B cell (primary cell): ENCODE measurements around the gene AMDHD2. TPM values are rescaled to one million over a fixed set of nuclear protein-coding genes. Genes with fewer than 3 reads are reported as not detected.

Experiments used
- ATAC-seq: fragments of 200-7000 bp; cut with Tn5 transposase; one replicate; pipeline ENCODE4 v1.10.0; 2021; ENCODE audit warnings: low read depth, mild to moderate bottlenecking, moderate number of reproducible peaks, moderate library complexity
- CTCF ChIA-PET: fragments of 350-600 bp; sonication (Branson Sonifier 250); formaldehyde crosslinking; loops from one replicate; lab custom pipeline; 2021; ENCODE audit warnings: antibody characterized with exemption, inconsistent platforms; lab: Charles Lee
- POLR2A ChIA-PET: fragments of 350-600 bp; sonication (Branson Sonifier 250); formaldehyde crosslinking; loops from one replicate; lab custom pipeline; 2021; ENCODE audit warnings: antibody characterized with exemption; lab: Charles Lee
- DNase-seq: peaks from one replicate; pipeline ENCODE4 v3.0.0; 2013
- H2AFZ ChIP-seq: 2 replicates; pipeline ENCODE4 v1.6.1; 2012; ENCODE audit warnings: mild to moderate bottlenecking, low read depth, low read length; ENCODE audit not compliant: insufficient read depth, poor library complexity, severe bottlenecking
- H3K27ac ChIP-seq, 2 donors: 1 replicate in 1 of 2; 2 replicates in 1 of 2; pipeline ENCODE4 v1.5.1; 2012 to 2013; ENCODE audit warnings: low read length in 2 of 2, mild to moderate bottlenecking in 2 of 2, moderate library complexity in 1 of 2
- H3K27me3 ChIP-seq, 4 experiments: fragments of 200-600 bp in 1 of 4; sonication (generic) in 1 of 4; replicated peaks in 1 of 4; 1 replicate in 2 of 4; 2 replicates in 2 of 4; pipeline versions ENCODE4 v1.6.1 to v1.7.0; 2013 to 2016; ENCODE audit warnings: low read length in 3 of 4, mild to moderate bottlenecking in 2 of 4, mixed read lengths in 1 of 4, moderate library complexity in 1 of 4; ENCODE audit not compliant: insufficient read depth in 4 of 4, control insufficient read depth in 3 of 4; ENCODE audit errors: control extremely low read depth in 1 of 4
- H3K36me3 ChIP-seq, 2 experiments: replicated peaks in 1 of 2; 1 replicate in 1 of 2; 2 replicates in 1 of 2; pipeline versions ENCODE4 v1.6.1 to v1.7.1; 2013; ENCODE audit warnings: low read length in 1 of 2; ENCODE audit not compliant: insufficient read depth in 2 of 2, control insufficient read depth in 1 of 2; ENCODE audit errors: control extremely low read depth in 1 of 2, extremely low read depth in 1 of 2
- H3K4me1 ChIP-seq, 2 donors: fragments of 200-600 bp in 1 of 2; sonication (generic) in 1 of 2; 1 replicate in 1 of 2; 2 replicates in 1 of 2; pipeline versions ENCODE4 v1.5.1 to v1.6.1; 2013 to 2017; ENCODE audit warnings: low read length in 2 of 2; ENCODE audit not compliant: control insufficient read depth in 2 of 2, insufficient read depth in 2 of 2
- H3K4me2 ChIP-seq: replicated peaks from 2 replicates; pipeline ENCODE3; 2012; ENCODE audit warnings: mild to moderate bottlenecking, low read depth, low read length; ENCODE audit not compliant: poor library complexity, severe bottlenecking
- H3K4me3 ChIP-seq, 5 experiments: fragments of 200-600 bp in 1 of 5; sonication (generic) in 1 of 5; 1 replicate in 3 of 5; 2 replicates in 2 of 5; pipeline versions ENCODE4 v1.5.1 to v1.7.0; 2011 to 2016; ENCODE audit warnings: low read length in 4 of 5, mild to moderate bottlenecking in 4 of 5, low read depth in 2 of 5, control low read depth in 1 of 5, moderate library complexity in 1 of 5; ENCODE audit not compliant: insufficient read depth in 1 of 5; ENCODE audit errors: control extremely low read depth in 1 of 5, extremely low read depth in 1 of 5
- H3K79me2 ChIP-seq: fragments of 200-600 bp; sonication (generic); one replicate; pipeline ENCODE4 v1.6.0; 2016; ENCODE audit warnings: low read length; ENCODE audit not compliant: control insufficient read depth, insufficient read depth
- H3K9ac ChIP-seq: fragments of 200-600 bp; sonication (generic); 2 replicates; pipeline ENCODE4 v1.6.1; 2017; ENCODE audit warnings: mild to moderate bottlenecking, low read length, moderate library complexity
- H3K9me3 ChIP-seq, 3 donors: one replicate each; pipeline versions ENCODE4 v1.6.1 to v1.7.1; 2013; ENCODE audit warnings: low read length in 2 of 3; ENCODE audit not compliant: control insufficient read depth in 2 of 3, insufficient read depth in 1 of 3; ENCODE audit errors: control extremely low read depth in 1 of 3
- H4K20me1 ChIP-seq: 2 replicates; pipeline ENCODE4 v1.6.0; 2012; ENCODE audit warnings: mild to moderate bottlenecking, low read length; ENCODE audit not compliant: insufficient read depth, control insufficient read depth, poor library complexity, severe bottlenecking
- H3K27ac Mint-ChIP-seq: one replicate; pipeline ENCODE4 v1.8.0; 2021; ENCODE audit warnings: mixed read lengths
- H3K27me3 Mint-ChIP-seq: one replicate; pipeline ENCODE4 v1.8.0; 2021; ENCODE audit warnings: mixed read lengths
- H3K4me1 Mint-ChIP-seq: one replicate; pipeline ENCODE4 v1.8.0; 2021; ENCODE audit warnings: mixed read lengths
- H3K4me3 Mint-ChIP-seq: one replicate; pipeline ENCODE4 v1.8.0; 2021; ENCODE audit warnings: mixed read lengths
- H3K9me3 Mint-ChIP-seq: one replicate; pipeline ENCODE4 v1.8.0; 2022; ENCODE audit warnings: mixed read lengths; ENCODE audit not compliant: insufficient read depth
- EZH2 ChIP-seq: IDR thresholded peaks from 2 replicates; pipeline ENCODE4 v1.6.1; 2012; ENCODE audit warnings: borderline replicate concordance, low read depth, mild to moderate bottlenecking, moderate library complexity, low read length; ENCODE audit not compliant: insufficient read depth, poor library complexity, severe bottlenecking
- WGBS: methylation state at CpG from one replicate; pipeline ENCODE4 v1.1.5; 2013; ENCODE audit warnings: missing lambda C conversion rate; ENCODE audit not compliant: insufficient coverage; 5-methylcytosine and 5-hydroxymethylcytosine counted together
- intact Hi-C: fragments of 100-400 bp; cut with micrococcal nuclease; formaldehyde crosslinking; loops from one replicate; pipeline ENCODE4 v1.10.0; 2022
- polyA plus RNA-seq: library from polyadenylated mRNA; depleted of rRNA; stranded (reverse); fragments of >200 nt; gene quantifications from 2 replicates; pipeline ENCODE4 v1.2.3, GENCODE V29; 2012
- total RNA-seq, 2 donors: library from RNA; stranded (reverse); fragments of 120-200 nt in 1 of 2; gene quantifications; 1 replicate in 1 of 2; 2 replicates in 1 of 2; pipeline versions ENCODE4 v1.2.3 to v1.2.4, GENCODE V29; 2013 to 2022
- TF ChIP-seq, protein P1 (sequence below): fragments of 200-600 bp; IDR thresholded peaks from one replicate; pipeline ENCODE4 v1.8.0; 2022; ENCODE audit warnings: antibody characterized with exemption, mild to moderate bottlenecking

The AMDHD2 gene
- total and polyA plus RNA-seq, 2 donors (not counting 1 experiment from before 2014, with no cell fraction given): 133 to 209 TPM

DNA sequence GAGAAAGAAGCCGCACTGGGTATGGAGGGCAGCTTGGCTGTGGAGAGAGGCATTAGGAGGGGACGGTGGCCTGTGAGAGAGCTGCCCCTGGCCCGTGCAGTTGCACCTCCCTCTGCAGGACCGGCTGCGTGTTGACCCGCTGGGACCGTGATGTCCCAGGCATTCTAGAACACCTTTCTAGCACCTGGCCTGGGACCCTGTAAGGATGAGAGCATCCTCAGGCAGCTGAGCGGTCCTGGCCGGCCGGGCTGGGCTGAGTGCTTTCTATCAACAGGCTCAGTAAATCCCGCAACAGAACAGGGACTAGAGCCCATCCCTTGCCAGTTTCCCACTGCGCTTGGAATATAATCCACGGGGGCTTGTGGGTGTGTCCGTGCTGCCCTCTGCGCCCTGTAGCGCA is 30.6 kb upstream of the AMDHD2 start:
- ChIA-PET CTCF (interaction anchor here (1.3 to 4.8 kb wide), 2 partner anchors 30 to 295 kb away, joined by 3 to 28 read pairs; partner anchors contain the start of gene AMDHD2), POLR2A (no interaction called here)
- Histone ChIP-seq H2AFZ (no peak overlapping the region), H4K20me1 (no peaks in the 10 kb centered on the region), H3K27ac (no peak overlapping the region), H3K4me3 (no peak overlapping the region), H3K4me2 (no peak overlapping the region), H3K79me2 (peaks cover 49% of the 10 kb centered on the region), H3K27me3 (no peaks in the 10 kb centered on the region), H3K4me1 (peaks cover 24 to 26% of the 10 kb centered on the region in 2 donors), H3K9ac (no peak overlapping the region), H3K36me3 (peaks cover 0 to 3% of the 10 kb centered on the region in 2 experiments), H3K9me3 (no peaks in the 10 kb centered on the region)
- Mint-ChIP-seq H3K27me3 (no peaks in the 10 kb centered on the region), H3K4me3 (no peak overlapping the region), H3K27ac (no peak overlapping the region), H3K4me1 (peaks cover 19% of the 10 kb centered on the region), H3K9me3 (no peaks in the 10 kb centered on the region)
- intact Hi-C loops: no loop called here
- WGBS: 97% methylated on average over 16 of the region's 16 CpGs
- DNase-seq (no peak), ATAC-seq (no peak)
- TF ChIP-seq EZH2: no peak
- TF ChIP-seq, protein P1, sequence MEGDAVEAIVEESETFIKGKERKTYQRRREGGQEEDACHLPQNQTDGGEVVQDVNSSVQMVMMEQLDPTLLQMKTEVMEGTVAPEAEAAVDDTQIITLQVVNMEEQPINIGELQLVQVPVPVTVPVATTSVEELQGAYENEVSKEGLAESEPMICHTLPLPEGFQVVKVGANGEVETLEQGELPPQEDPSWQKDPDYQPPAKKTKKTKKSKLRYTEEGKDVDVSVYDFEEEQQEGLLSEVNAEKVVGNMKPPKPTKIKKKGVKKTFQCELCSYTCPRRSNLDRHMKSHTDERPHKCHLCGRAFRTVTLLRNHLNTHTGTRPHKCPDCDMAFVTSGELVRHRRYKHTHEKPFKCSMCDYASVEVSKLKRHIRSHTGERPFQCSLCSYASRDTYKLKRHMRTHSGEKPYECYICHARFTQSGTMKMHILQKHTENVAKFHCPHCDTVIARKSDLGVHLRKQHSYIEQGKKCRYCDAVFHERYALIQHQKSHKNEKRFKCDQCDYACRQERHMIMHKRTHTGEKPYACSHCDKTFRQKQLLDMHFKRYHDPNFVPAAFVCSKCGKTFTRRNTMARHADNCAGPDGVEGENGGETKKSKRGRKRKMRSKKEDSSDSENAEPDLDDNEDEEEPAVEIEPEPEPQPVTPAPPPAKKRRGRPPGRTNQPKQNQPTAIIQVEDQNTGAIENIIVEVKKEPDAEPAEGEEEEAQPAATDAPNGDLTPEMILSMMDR: no peak

DNA sequence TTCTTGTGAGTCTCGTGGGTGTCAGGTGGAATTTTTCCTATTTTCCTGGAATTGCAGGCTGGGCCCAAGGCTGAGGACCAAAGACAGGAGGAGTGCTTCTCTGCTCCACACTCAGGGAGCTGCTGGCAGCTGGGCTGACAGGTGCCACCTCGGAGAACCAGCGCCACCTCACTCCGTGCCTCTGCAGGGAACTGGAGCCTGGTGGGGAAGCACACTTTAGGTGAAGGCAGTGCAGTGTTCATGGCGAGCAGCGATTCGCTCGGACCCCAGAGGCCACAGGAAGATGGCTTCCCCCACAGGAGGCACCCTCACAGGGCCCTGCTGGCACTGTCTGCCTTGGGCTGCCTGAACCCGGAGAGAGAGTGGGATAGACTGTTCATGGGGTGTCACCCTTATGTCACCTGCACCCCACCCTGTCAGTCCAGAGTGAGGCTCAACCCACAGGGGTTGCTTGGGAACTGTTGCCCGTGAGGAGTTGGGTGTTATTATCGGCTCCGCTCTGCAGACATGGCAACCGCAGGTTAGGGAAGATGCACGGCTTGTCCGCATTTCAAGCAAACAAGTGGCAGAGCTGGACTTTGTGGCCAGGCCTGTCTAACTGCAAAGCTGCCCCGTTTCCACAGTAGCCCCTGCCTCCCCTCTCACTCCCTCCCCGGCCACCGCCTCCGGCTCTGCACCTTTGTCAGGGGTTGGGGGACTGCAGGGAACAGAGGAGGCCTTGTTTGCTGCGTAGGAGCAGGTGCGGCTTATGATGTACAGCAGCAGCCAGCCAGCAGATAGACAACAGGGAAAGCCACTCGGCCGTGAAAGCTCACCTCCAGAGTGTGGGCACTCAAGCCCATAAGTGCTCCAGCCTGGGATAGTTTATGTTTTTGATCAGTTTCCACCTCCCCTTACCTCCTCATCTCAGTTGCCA is 29.7 kb upstream of the AMDHD2 start:
- peaks cover 43% of the 10 kb centered on the region for H3K79me2 ChIP-seq
- H3K4me2 ChIP-seq: no peak overlapping the region
- H4K20me1 ChIP-seq: no peaks in the 10 kb centered on the region
- CTCF ChIA-PET: interaction anchor here (0.6 kb wide), 1 partner anchor 163 kb away, joined by 6 read pairs; no protein-coding TSS in a partner anchor
- intact Hi-C loops: no loop called here
- POLR2A ChIA-PET: no interaction called here
- H3K9me3 ChIP-seq: no peaks in the 10 kb centered on the region
- no peak overlapping the region for H3K27ac ChIP-seq
- H3K4me3 Mint-ChIP-seq: no peak overlapping the region
- peaks cover 24 to 26% of the 10 kb centered on the region in 2 donors for H3K4me1 ChIP-seq
- DNase-seq (no peak), ATAC-seq (no peak)
- no peak overlapping the region for H2AFZ ChIP-seq
- H3K27me3 Mint-ChIP-seq: no peaks in the 10 kb centered on the region
- no peak overlapping the region for H3K4me3 ChIP-seq
- WGBS: 98% methylated on average over 17 of the region's 23 CpGs
- H3K36me3 ChIP-seq: peaks cover 0 to 3% of the 10 kb centered on the region in 2 experiments
- H3K9ac ChIP-seq: no peak overlapping the region
- TF ChIP-seq EZH2: no peak
- TF ChIP-seq, protein P1: no peak
- no peak overlapping the region for H3K27ac Mint-ChIP-seq
- peaks cover 18% of the 10 kb centered on the region for H3K4me1 Mint-ChIP-seq
- no peaks in the 10 kb centered on the region for H3K27me3 ChIP-seq
- no peaks in the 10 kb centered on the region for H3K9me3 Mint-ChIP-seq
